B cell (primary cell): ENCODE results near the gene CAV1.

Experiments used
- CTCF ChIP-seq: fragments of 200-600 bp; IDR thresholded peaks from one replicate; pipeline ENCODE4 v1.8.0; 2022; ENCODE audit warnings: antibody characterized with exemption, mild to moderate bottlenecking
- EZH2 ChIP-seq: IDR thresholded peaks from 2 replicates; pipeline ENCODE4 v1.6.1; 2012; ENCODE audit warnings: borderline replicate concordance, low read depth, mild to moderate bottlenecking, moderate library complexity, low read length; ENCODE audit not compliant: insufficient read depth, poor library complexity, severe bottlenecking

- TF ChIP-seq CTCF (no peak), EZH2 (no peak)
Measured at GRCh38 chr7:116515584-116515983, 9.3 kb upstream of the CAV1 start.
